Upper lobe of right lung (tissue), 1 donor: ENCODE measurements around the gene GOLGA6L24. TPM values are rescaled to one million over a fixed set of nuclear protein-coding genes. Genes with fewer than 3 reads are reported as not detected.
"Not testable (repeated sequence)": the region's sequence is repeated elsewhere in the genome, so short reads cannot be mapped to it uniquely, and the experiment has no call there.

Experiments
- ATAC-seq: fragments of 200-7000 bp; cut with Tn5 transposase; one replicate; pipeline ENCODE4 v1.9.1; 2020; ENCODE audit warnings: mild to moderate bottlenecking, moderate library complexity
- DNase-seq: peaks from one replicate; pipeline ENCODE4 v3.0.0-alpha.2; 2020
- H3K27ac ChIP-seq: fragments of 200-600 bp; one replicate; pipeline ENCODE4 v1.8.0; 2022
- H3K27me3 ChIP-seq: fragments of 200-600 bp; one replicate; pipeline ENCODE4 v1.8.0; 2022; ENCODE audit warnings: mild to moderate bottlenecking
- H3K36me3 ChIP-seq: fragments of 200-600 bp; one replicate; pipeline ENCODE4 v1.8.0; 2022
- H3K4me1 ChIP-seq: fragments of 200-600 bp; one replicate; pipeline ENCODE4 v1.8.0; 2022
- H3K4me3 ChIP-seq: fragments of 200-600 bp; one replicate; pipeline ENCODE4 v1.8.0; 2022; ENCODE audit warnings: mild to moderate bottlenecking
- H3K9me3 ChIP-seq: fragments of 200-600 bp; one replicate; pipeline ENCODE4 v1.8.0; 2022
- intact Hi-C: fragments of 100-400 bp; cut with DNase I; formaldehyde crosslinking; loops from one replicate; pipeline ENCODE4 v1.11.0; 2022
- long read RNA-seq: library from polyadenylated mRNA; unstranded; transcript quantifications from one replicate; pipeline ENCODE4 v2.0.0, GENCODE V29; 2021
- total RNA-seq: library from RNA; stranded (reverse); fragmentation: NEBNext Ultra II Directional; extraction: Animal tissue kit (Norgen Biotek cat#: 25700); gene quantifications from one replicate; pipeline ENCODE4 v1.2.1, GENCODE V29; 2021
- donor health status: DM: no; HTN: yes; CAD: no; lungs with severe emphysema.

GOLGA6L24 gene, protein sequence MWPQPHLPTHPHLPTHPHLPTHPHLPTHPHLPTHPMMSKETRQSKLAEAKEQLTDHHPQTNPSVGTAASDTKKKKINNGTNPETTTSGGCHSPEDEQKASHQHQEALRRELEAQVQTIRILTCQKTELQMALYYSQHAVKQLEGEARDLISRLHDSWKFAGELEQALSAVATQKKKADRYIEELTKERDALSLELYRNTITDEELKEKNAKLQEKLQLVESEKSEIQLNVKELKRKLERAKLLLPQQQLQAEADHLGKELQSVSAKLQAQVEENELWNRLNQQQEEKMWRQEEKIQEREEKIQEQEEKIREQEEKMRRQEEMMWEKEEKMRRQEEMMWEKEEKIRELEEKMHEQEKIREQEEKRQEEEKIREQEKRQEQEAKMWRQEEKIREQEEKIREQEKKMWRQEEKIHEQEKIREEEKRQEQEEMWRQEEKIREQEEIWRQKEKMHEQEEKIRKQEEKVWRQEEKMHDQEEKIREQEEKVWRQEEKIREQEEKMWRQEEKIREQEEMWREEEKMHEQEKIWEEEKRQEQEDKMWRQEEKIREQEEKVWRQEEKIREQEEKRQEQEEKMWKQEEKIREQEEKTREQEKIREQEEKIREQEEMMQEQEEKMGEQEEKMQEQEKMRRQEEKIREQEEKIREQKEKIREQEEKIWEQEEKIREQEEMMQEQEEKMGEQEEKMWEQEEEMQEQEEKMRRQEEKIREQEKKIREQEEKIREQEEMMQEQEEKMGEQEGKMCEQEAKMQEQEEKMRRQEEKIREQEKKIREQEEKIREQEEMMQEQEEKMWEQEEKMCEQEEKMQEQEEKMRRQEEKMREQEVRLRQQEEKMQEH
- not detected for total RNA-seq
- long read RNA-seq = 0 reads

DNA sequence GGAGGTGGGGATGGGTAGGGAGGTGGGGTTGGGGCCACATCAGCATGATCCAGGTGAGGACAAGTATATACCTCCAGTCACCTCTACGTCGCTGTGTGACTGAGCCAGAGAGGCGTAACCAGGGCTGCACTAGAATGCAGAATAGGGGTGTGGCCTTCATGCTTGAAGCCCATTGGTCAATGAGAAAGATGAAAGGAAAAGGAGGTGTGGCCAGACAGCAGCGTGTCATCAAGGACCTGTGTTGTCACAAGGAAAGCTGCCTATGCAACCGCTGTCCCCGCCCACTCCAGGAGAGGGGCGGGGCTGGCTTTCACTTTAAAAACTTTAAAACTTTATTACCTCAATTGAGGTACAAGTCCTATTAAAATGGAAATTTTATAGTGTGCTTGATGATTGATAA is at the start of gene GOLGA6L24:
TSS of gene GOLGA6L24 (minus strand) at position 101 of the 400 bp plus-strand sequence. CDS start at position 40, 61 bp downstream.
- H3K9me3 ChIP-seq, intact Hi-C loops: not testable (repeated sequence)

DNA sequence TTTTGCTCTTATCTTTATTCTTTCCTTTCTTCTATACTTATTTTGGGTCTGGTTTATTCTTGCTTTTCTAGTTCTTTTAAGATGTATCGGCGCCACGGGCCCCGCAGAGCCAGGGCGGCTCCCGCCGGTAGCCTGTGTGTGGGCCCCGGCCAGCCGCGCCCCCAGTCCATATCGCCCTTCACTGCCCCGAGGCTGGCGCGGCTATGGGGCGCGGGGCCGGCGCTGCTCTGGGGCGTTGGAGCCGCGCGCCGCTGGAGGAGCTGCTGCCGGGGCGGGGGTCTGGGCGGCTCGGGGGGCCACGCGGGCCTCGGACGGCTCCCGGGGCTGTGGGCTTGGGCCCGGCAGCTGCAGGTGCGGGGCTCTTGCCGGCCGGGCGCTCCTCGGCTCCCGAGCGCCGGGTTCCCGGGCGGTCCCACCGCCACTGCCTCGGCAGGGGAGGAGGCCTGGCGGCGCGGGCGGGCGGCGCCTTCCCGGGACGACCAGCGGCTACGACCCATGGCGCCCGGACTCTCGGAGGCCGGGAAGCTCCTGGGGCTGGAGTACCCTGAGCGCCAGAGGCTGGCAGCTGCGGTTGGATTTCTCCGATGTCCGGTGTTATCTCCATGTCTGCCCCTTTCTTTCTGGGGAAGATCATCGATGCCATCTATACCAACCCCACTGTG is 45.0 kb upstream of the GOLGA6L24 start:
- H3K36me3 ChIP-seq, H3K27me3 ChIP-seq, H3K4me3 ChIP-seq, ATAC-seq, intact Hi-C loops, H3K9me3 ChIP-seq, H3K27ac ChIP-seq, DNase-seq, H3K4me1 ChIP-seq: not testable (repeated sequence)

More for the DNA sequence above, at the start of gene GOLGA6L24:
- not testable (repeated sequence) for DNase-seq, H3K27ac ChIP-seq, H3K4me3 ChIP-seq, H3K27me3 ChIP-seq, H3K4me1 ChIP-seq, H3K36me3 ChIP-seq, ATAC-seq

DNA sequence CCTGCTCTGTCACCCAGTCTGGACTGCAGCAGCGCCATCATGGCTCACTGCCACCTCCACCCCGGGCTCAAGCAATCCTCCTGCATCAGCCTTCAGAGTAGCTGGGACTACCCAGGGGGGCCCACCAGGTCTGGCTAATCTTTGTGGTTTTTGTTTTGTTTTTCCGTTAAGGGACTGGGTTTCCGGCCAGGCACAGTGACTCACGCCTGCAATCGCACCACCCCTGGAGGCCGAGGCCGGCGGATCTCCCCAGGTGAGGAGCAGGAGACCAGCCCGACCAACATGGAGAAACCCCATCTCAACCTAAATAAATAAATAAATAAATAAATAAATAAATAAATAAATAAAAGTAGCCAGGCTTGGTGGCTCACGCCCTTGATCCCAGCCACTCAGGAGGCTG is 38.1 kb upstream of the GOLGA6L24 start:
- DNase-seq, H3K27me3 ChIP-seq, H3K9me3 ChIP-seq, H3K27ac ChIP-seq, H3K4me1 ChIP-seq, H3K36me3 ChIP-seq, ATAC-seq, intact Hi-C loops, H3K4me3 ChIP-seq: not testable (repeated sequence)

DNA sequence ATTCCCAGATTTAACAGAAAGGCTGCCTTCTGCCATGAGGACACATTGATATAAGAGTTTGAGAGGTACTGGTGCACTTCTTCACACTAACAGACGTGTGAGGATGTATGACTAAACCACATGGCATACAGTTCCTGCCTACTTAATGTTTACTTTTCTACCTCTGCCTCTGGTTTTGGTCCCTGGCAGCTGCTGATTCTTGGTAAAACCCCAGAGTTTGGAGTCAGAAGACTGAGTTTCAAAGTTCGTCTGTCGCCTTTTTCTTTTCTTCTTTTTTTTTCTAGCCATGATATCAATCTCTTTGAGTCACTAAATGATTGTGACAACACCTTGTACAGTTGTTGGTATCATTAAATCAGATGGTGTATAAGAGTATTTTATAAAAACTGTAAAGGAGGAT is 22.2 kb upstream of the GOLGA6L24 start:
- H3K27ac ChIP-seq, H3K27me3 ChIP-seq, DNase-seq, ATAC-seq, H3K36me3 ChIP-seq, intact Hi-C loops, H3K4me1 ChIP-seq, H3K4me3 ChIP-seq, H3K9me3 ChIP-seq: not testable (repeated sequence)

DNA sequence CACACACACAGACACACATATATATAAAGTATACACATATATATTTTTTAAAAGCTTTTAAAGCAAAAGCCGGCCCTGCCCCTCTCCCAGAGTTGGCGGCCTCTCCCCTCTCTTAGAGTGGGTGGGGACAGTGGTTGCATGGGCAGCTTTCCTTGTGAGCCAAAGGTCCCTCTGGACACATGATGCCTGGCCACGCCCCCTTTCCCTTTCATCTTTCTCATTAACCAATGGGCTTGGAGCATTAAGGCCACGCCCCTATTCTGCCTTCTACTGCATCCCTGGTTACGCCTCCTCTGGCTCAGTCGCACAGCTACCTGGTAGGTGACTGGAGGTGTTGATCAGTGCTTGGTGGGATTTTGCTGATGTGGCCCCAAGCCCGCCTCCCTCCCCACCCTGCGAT is 20.5 kb upstream of the GOLGA6L24 start, which contains the start of gene GOLGA8F:
TSS of gene GOLGA8F (plus strand) at position 301 of the 400 bp plus-strand sequence. CDS start at position 399, 98 bp downstream.
- H3K9me3 ChIP-seq, DNase-seq, H3K27ac ChIP-seq, H3K36me3 ChIP-seq, H3K4me1 ChIP-seq, H3K4me3 ChIP-seq, intact Hi-C loops, H3K27me3 ChIP-seq, ATAC-seq: not testable (repeated sequence)

DNA sequence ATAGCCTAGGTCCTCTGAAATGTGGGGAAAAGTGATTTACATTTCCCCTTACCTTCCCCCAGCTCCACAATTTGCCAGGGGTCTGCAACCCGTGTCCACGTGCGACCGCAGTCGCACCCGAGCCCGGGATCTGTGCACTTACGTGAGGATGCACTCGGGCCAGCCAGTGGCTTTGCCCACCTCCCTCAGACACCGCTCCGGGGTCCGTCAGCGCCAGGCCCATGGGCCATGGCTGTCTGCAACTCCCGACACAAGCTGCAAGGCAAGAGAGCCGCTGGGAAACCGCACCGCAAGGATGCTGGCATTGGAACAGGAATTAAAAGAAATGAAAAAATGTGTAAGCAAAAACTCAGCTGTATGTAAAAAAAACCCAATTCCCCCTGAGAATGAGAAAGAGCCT is 7.6 kb upstream of the GOLGA6L24 start:
- H3K27me3 ChIP-seq, H3K9me3 ChIP-seq, intact Hi-C loops, DNase-seq, ATAC-seq, H3K4me1 ChIP-seq, H3K27ac ChIP-seq, H3K36me3 ChIP-seq, H3K4me3 ChIP-seq: not testable (repeated sequence)

DNA sequence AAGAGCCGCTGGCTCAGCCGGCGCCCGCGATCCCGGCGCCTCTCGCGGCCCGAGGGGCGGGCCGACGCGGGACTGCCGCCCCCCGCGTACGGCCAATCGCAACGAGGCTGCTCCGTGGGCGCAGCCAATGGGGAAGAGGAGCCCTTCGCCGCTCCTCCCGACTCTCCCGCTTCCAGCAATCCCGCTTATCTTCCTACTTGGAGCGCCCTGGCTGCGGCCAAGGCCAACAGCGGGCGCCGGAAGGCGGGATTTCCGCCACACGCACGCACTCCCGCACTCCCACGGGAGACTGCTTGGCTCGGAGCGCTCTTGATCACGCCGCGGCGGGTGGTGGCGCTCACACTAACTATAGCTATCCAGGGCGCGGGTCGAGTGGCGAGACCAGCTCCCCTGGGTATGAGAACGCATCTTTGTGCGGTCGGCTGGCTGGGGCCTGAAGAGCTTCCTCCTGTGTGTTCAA is 35.7 kb downstream of the GOLGA6L24 start, which contains the start of gene HERC2:
TSS of gene HERC2 (minus strand) at position 51 of the 460 bp plus-strand sequence. CDS start 746 bp downstream, outside the sequence.
- peak within 1 kb of the TSS; percentile 40 for H3K4me3 ChIP-seq
- H3K36me3 ChIP-seq, intact Hi-C loops, H3K27ac ChIP-seq, ATAC-seq, H3K4me1 ChIP-seq, H3K9me3 ChIP-seq, DNase-seq, H3K27me3 ChIP-seq: not testable (repeated sequence)

DNA sequence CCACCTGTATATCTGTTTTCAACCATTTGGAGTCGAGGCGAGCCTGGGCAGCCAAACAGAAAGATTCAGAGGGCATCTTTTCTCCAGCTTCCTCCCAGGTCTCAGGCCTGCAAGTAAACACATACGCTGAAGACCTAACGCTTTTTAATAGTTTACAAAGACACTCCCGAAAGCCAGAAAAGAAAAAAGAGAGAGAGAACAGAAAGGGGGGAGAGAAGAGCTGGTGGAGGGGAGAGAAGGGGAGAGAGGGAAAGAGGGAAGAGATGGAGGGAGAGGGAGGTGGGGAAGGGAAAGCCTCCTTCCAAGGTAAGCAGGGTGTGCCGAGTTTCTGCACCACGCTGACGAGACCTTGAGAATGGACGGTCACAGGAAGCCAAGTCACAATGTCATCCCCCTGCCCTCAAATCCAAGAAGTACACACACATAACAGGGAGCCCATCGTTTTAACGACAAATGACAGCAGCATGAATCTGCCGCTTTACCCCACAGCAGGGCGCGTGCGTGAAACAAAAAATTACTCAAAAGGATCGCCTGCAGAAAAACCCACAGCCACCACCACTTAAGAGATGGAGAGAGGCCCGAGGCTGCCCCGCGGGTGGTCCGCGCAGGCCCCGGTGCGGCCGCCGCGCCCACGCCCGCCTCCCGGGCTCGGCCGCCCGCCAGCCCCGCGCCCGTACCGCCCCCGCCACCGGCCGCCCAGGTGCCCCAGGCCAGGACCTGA is 36.4 kb downstream of the GOLGA6L24 start:
- intact Hi-C loops, ATAC-seq, DNase-seq, H3K27ac ChIP-seq, H3K4me1 ChIP-seq, H3K9me3 ChIP-seq, H3K27me3 ChIP-seq, H3K36me3 ChIP-seq: not testable (repeated sequence)
- H3K4me3 ChIP-seq = peak overlapping the region; percentile 40

DNA sequence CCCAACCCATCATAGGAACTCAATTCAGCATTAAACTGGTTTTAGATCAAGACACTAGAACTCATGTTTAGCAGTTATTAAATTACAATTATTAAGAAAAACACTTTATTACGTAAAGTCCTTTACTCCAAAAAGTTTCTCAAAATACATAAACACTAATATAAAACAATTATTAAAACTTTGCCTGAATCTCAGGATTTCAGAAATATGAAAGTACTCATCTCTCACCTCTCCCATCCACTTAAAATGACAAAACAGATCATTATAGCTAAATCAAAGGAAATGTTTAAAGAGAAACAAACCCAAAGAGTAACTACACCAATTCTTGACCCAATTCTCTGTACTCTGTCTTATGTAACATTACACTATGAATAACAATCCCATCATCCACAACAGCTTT is 38.2 kb downstream of the GOLGA6L24 start:
- H3K36me3 ChIP-seq, ATAC-seq, H3K27ac ChIP-seq, DNase-seq, H3K9me3 ChIP-seq, H3K4me3 ChIP-seq, H3K4me1 ChIP-seq, intact Hi-C loops, H3K27me3 ChIP-seq: not testable (repeated sequence)

DNA sequence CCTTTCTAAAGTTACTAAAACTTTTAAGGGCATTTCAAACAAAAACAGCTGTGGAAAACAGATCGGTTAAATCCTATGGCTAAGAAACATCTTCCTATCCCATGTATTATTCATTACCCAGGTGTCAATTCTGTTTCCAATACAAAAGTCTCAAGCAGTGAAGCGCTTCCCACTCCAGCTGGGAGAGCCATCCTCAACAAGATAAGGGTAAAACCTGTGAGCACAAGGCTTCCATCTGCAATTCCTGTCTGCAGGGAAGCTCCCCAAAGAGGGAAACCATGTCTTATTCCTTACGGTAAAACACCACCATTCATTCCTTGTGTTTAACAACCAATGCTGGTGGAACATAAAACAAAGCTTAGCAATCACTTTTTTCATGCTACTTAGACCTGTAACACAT is 39.1 kb downstream of the GOLGA6L24 start:
- H3K4me3 ChIP-seq, ATAC-seq, H3K4me1 ChIP-seq, H3K27me3 ChIP-seq, DNase-seq, H3K36me3 ChIP-seq, H3K27ac ChIP-seq, H3K9me3 ChIP-seq, intact Hi-C loops: not testable (repeated sequence)

DNA sequence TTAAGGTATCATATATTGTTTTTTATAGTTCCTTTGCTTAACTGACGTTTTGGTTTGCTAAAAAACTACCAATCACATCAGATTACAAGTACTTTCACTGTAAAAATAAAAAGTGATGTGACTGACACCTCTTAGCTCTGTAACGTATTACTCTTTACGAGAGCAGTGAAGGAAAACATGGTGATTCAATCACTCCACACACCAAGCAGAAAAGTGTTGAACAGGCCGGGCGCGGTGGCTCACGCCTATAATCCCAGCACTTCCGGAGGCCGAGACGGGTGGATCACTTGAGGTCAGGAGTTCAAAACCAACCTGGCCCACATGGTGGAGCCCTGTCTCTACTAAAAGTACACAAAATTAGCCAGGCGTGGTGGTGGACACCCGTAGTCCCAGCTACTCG is 39.8 kb downstream of the GOLGA6L24 start:
- H3K36me3 ChIP-seq, H3K27me3 ChIP-seq, H3K4me1 ChIP-seq, H3K4me3 ChIP-seq, intact Hi-C loops, H3K9me3 ChIP-seq, ATAC-seq, H3K27ac ChIP-seq, DNase-seq: not testable (repeated sequence)

DNA sequence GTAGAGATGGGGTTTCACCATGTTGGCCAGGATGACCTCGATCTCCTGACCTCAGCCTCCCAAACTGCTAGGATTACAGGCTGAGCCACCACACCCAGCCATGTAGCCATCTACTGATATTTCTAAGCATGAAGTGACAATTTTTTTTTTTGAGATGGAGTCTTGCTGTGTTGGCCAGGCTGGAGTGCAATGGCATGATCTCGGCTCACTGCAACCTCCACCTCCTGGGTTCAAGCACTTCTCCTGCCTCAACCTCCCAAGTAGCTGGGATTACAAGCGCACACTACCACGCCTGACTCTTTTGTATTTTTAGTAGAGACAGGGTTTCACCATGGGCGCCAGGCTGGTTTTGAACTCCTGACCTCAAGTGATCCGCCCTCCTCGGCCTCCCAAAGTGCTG is 40.9 kb downstream of the GOLGA6L24 start:
- ATAC-seq, DNase-seq, H3K36me3 ChIP-seq, H3K4me3 ChIP-seq, H3K27me3 ChIP-seq, H3K4me1 ChIP-seq, H3K9me3 ChIP-seq, H3K27ac ChIP-seq, intact Hi-C loops: not testable (repeated sequence)

DNA sequence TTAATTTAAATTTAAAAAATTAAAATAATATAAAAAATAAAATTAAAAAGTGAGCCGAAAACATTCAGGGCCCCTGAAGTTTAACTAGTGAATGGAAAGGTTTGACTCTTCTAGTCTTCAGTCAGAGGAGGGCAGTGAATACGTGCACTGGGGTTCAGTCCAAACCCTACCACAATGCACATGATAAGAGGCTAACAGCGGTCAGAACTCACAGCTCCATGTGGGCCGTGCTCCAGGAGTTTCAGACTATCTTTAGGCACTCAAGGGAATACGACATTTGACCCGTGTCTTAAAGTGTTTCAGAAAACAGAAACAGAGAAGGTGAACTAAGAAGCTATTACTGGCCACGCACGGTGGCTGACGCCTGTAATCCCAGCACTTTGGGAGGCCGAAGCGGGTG is 47.4 kb downstream of the GOLGA6L24 start:
- DNase-seq, H3K27me3 ChIP-seq, H3K9me3 ChIP-seq, H3K36me3 ChIP-seq, ATAC-seq, H3K4me1 ChIP-seq, intact Hi-C loops, H3K27ac ChIP-seq, H3K4me3 ChIP-seq: not testable (repeated sequence)
